Trophoblast cell (in vitro differentiated cells and primary cell): ENCODE measurements around the gene CHRNB2.
A peak's percentile ranks its signal among the peaks of the same experiment; 100 is the strongest.

ENCODE experiments used
- DNase-seq, 2 donors: peaks; one replicate each; pipeline ENCODE4 v3.0.0-alpha.2; 2016
- H2AFZ ChIP-seq: 2 replicates; pipeline ENCODE4 v1.6.1; 2013; ENCODE audit warnings: low read length, moderate library complexity, mild to moderate bottlenecking; ENCODE audit not compliant: insufficient read depth, poor library complexity
- H2AK5ac ChIP-seq: 2 replicates; pipeline ENCODE4 v1.6.1; 2013; ENCODE audit warnings: mild to moderate bottlenecking, low read length
- H2BK120ac ChIP-seq: 2 replicates; pipeline ENCODE4 v1.6.1; 2013; ENCODE audit warnings: low read length, mild to moderate bottlenecking, moderate library complexity; ENCODE audit not compliant: insufficient read depth, poor library complexity
- H2BK12ac ChIP-seq: 2 replicates; pipeline ENCODE4 v1.6.1; 2013; ENCODE audit warnings: mild to moderate bottlenecking, low read length, moderate library complexity
- H2BK5ac ChIP-seq: 2 replicates; pipeline ENCODE4 v1.6.1; 2013; ENCODE audit warnings: low read length, low read depth, moderate library complexity, mild to moderate bottlenecking; ENCODE audit not compliant: poor library complexity
- H3K14ac ChIP-seq: 2 replicates; pipeline ENCODE4 v1.6.1; 2013; ENCODE audit warnings: mild to moderate bottlenecking, low read length
- H3K18ac ChIP-seq: 2 replicates; pipeline ENCODE4 v1.6.1; 2013; ENCODE audit warnings: mild to moderate bottlenecking, low read length
- H3K23ac ChIP-seq: 2 replicates; pipeline ENCODE4 v1.6.1; 2013; ENCODE audit warnings: low read length
- H3K27ac ChIP-seq: 2 replicates; pipeline ENCODE4 v1.5.1; 2013; ENCODE audit warnings: low read depth, mild to moderate bottlenecking, inconsistent platforms, low read length, moderate library complexity
- H3K27me3 ChIP-seq: 2 replicates; pipeline ENCODE4 v1.6.1; 2013; ENCODE audit warnings: inconsistent platforms, mild to moderate bottlenecking, low read length, moderate library complexity; ENCODE audit not compliant: insufficient read depth
- H3K36me3 ChIP-seq, 2 experiments: 1 replicate in 1 of 2; 2 replicates in 1 of 2; pipeline ENCODE4 v1.6.1; 2013; ENCODE audit warnings: low read length in 2 of 2, mild to moderate bottlenecking in 2 of 2, moderate library complexity in 1 of 2; ENCODE audit not compliant: insufficient read depth in 2 of 2, control insufficient read depth in 1 of 2
- H3K4ac ChIP-seq: 2 replicates; pipeline ENCODE4 v1.6.1; 2013; ENCODE audit warnings: low read depth, mild to moderate bottlenecking, low read length, moderate library complexity
- H3K4me1 ChIP-seq, 2 experiments: 1 replicate in 1 of 2; 2 replicates in 1 of 2; pipeline ENCODE4 v1.6.1; 2013; ENCODE audit warnings: low read length in 2 of 2, mild to moderate bottlenecking in 2 of 2, moderate library complexity in 1 of 2; ENCODE audit not compliant: insufficient read depth in 2 of 2, control insufficient read depth in 1 of 2
- H3K4me2 ChIP-seq: 2 replicates; pipeline ENCODE4 v1.6.1; 2013; ENCODE audit warnings: inconsistent platforms, mild to moderate bottlenecking, low read length, moderate library complexity
- H3K4me3 ChIP-seq: 2 replicates; pipeline ENCODE4 v1.5.1; 2013; ENCODE audit warnings: mild to moderate bottlenecking, low read depth, low read length, inconsistent platforms
- H3K79me1 ChIP-seq: one replicate; pipeline ENCODE4 v1.6.1; 2013; ENCODE audit warnings: low read length
- H3K79me2 ChIP-seq: 2 replicates; pipeline ENCODE4 v1.6.1; 2013; ENCODE audit warnings: low read length, mild to moderate bottlenecking; ENCODE audit not compliant: control insufficient read depth, insufficient read depth, poor library complexity
- H3K9ac ChIP-seq: 2 replicates; pipeline ENCODE4 v1.6.1; 2013; ENCODE audit warnings: mild to moderate bottlenecking, low read length
- H3K9me3 ChIP-seq: 2 replicates; pipeline ENCODE4 v1.6.1; 2013; ENCODE audit warnings: low read depth, mild to moderate bottlenecking, control low read depth, inconsistent platforms, low read length; ENCODE audit not compliant: insufficient read depth
- H4K12ac ChIP-seq: 2 replicates; pipeline ENCODE4 v1.6.1; 2013; ENCODE audit warnings: low read depth, mild to moderate bottlenecking, low read length, moderate library complexity
- H4K8ac ChIP-seq: 2 replicates; pipeline ENCODE4 v1.6.1; 2013; ENCODE audit warnings: low read depth, mild to moderate bottlenecking, low read length, moderate library complexity
- H4K91ac ChIP-seq: one replicate; pipeline ENCODE4 v1.6.1; 2013; ENCODE audit warnings: low read depth, mild to moderate bottlenecking, low read length, moderate library complexity
- WGBS: extraction: QIAGEN DNeasy Blood & Tissue Kit; methylation state at CpG from one replicate; pipeline ENCODE4 v1.1.7; 2013; ENCODE audit warnings: missing lambda C conversion rate; ENCODE audit not compliant: insufficient read length, insufficient coverage; ENCODE audit errors: extremely low coverage; 5-methylcytosine and 5-hydroxymethylcytosine counted together

The CHRNB2 gene

DNA sequence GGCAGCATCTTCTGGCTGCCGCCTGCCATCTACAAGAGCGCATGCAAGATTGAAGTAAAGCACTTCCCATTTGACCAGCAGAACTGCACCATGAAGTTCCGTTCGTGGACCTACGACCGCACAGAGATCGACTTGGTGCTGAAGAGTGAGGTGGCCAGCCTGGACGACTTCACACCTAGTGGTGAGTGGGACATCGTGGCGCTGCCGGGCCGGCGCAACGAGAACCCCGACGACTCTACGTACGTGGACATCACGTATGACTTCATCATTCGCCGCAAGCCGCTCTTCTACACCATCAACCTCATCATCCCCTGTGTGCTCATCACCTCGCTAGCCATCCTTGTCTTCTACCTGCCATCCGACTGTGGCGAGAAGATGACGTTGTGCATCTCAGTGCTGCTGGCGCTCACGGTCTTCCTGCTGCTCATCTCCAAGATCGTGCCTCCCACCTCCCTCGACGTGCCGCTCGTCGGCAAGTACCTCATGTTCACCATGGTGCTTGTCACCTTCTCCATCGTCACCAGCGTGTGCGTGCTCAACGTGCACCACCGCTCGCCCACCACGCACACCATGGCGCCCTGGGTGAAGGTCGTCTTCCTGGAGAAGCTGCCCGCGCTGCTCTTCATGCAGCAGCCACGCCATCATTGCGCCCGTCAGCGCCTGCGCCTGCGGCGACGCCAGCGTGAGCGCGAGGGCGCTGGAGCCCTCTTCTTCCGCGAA lies 3.8 kb downstream of the CHRNB2 start:
- Histone ChIP-seq H2AK5ac (no peak overlapping the region), H3K14ac (no peak overlapping the region), H2BK5ac (no peak overlapping the region), H3K4me1 (peaks cover 4 to 5% of the 10 kb centered on the region in 2 experiments), H3K79me1 (no peaks in the 10 kb centered on the region), H3K4me3 (peak overlapping the region; percentile 3), H4K12ac (no peak overlapping the region), H3K18ac (no peak overlapping the region), H3K23ac (no peak overlapping the region), H2AFZ (no peak overlapping the region), H3K4ac (no peak overlapping the region), H3K9me3 (peaks cover 10% of the 10 kb centered on the region), H2BK120ac (no peak overlapping the region), H2BK12ac (no peak overlapping the region), H4K8ac (no peak overlapping the region), H3K9ac (no peak overlapping the region), H3K4me2 (no peak overlapping the region), H3K79me2 (no peaks in the 10 kb centered on the region), H3K27ac (no peak overlapping the region), H3K27me3 (no peaks in the 10 kb centered on the region), H3K36me3 (no peaks in the 10 kb centered on the region), H4K91ac (no peak overlapping the region)
- WGBS = no CpG with 5 or more reads among the region's 59 CpGs
- no peak for DNase-seq

DNA sequence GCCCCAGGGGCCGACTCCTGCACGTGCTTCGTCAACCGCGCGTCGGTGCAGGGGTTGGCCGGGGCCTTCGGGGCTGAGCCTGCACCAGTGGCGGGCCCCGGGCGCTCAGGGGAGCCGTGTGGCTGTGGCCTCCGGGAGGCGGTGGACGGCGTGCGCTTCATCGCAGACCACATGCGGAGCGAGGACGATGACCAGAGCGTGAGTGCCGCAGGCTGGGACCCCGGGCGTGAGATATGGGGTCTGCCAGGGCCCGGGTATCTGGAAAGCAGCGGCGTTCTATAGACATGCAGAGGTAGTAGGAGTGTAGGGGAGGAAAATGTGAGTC lies 4.3 kb downstream of the CHRNB2 start:
- no peak overlapping the region for H2AFZ ChIP-seq
- no peak overlapping the region for H2BK120ac ChIP-seq
- H3K23ac ChIP-seq = no peak overlapping the region
- peaks cover 4 to 5% of the 10 kb centered on the region in 2 experiments for H3K4me1 ChIP-seq
- H3K79me2 ChIP-seq = no peaks in the 10 kb centered on the region
- H3K9ac ChIP-seq = no peak overlapping the region
- no peak for DNase-seq
- no peaks in the 10 kb centered on the region for H3K36me3 ChIP-seq
- no peak overlapping the region for H4K91ac ChIP-seq
- no peak overlapping the region for H3K27ac ChIP-seq
- H2BK12ac ChIP-seq = no peak overlapping the region
- no peak overlapping the region for H3K4ac ChIP-seq
- peaks cover 10% of the 10 kb centered on the region for H3K9me3 ChIP-seq
- H3K79me1 ChIP-seq = no peaks in the 10 kb centered on the region
- H3K27me3 ChIP-seq = no peaks in the 10 kb centered on the region
- no peak overlapping the region for H3K4me2 ChIP-seq
- H4K8ac ChIP-seq = no peak overlapping the region
- H3K14ac ChIP-seq = no peak overlapping the region
- WGBS = no CpG with 5 or more reads among the region's 29 CpGs
- no peak overlapping the region for H2BK5ac ChIP-seq
- no peak overlapping the region for H3K4me3 ChIP-seq
- no peak overlapping the region for H2AK5ac ChIP-seq
- H4K12ac ChIP-seq = no peak overlapping the region
- no peak overlapping the region for H3K18ac ChIP-seq

DNA sequence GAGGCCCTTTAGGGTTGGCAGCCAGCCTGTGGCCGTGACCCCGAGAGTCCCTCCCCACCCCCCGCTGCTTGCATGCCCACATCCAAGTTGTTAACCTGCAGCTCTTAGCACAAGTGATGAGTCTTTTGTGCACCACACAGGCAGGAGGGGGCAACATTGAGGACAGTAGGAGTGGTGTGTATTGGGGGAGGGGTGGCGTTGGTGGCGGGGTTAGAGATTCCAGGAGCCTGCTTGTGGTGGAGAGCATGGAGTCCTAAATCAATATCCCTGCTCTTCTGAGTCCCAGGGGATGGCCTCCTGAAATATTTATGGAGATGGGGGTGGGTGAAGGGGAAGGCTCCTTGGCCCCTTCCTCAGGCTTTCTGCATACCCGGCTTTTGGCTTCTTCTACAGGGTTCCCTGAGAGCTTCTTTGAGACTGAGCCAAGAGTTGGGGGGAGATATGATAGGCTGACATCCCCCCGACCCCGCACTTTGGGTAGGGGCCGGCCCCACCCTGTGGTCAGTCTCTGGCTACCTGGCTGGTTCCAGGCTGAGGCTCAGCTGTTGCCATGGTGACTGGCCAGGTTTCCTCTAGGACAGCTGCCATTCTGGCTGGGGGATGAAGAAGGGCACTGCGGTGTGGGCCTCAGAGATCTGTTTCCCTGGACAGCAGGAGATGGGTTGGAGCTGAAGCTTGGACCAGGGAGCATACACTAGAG lies 5.0 kb downstream of the CHRNB2 start:
- no peak overlapping the region for H3K23ac ChIP-seq
- no peaks in the 10 kb centered on the region for H3K79me1 ChIP-seq
- H3K79me2 ChIP-seq = no peaks in the 10 kb centered on the region
- no peak overlapping the region for H2BK12ac ChIP-seq
- peaks cover 10% of the 10 kb centered on the region for H3K9me3 ChIP-seq
- no CpG with 5 or more reads among the region's 10 CpGs for WGBS
- no peak overlapping the region for H3K4ac ChIP-seq
- no peak overlapping the region for H3K14ac ChIP-seq
- H4K8ac ChIP-seq = no peak overlapping the region
- H3K4me1 ChIP-seq = peaks cover 3 to 4% of the 10 kb centered on the region in 2 experiments
- H3K18ac ChIP-seq = no peak overlapping the region
- H3K4me2 ChIP-seq = no peak overlapping the region
- H3K36me3 ChIP-seq = no peaks in the 10 kb centered on the region
- H2BK120ac ChIP-seq = no peak overlapping the region
- no peak overlapping the region for H2BK5ac ChIP-seq
- H2AK5ac ChIP-seq = no peak overlapping the region
- H3K9ac ChIP-seq = no peak overlapping the region
- no peak overlapping the region for H2AFZ ChIP-seq
- H3K27ac ChIP-seq = no peak overlapping the region
- H4K91ac ChIP-seq = no peak overlapping the region
- no peaks in the 10 kb centered on the region for H3K27me3 ChIP-seq
- no peak overlapping the region for H4K12ac ChIP-seq
- H3K4me3 ChIP-seq = peak overlapping the region; percentile 14
- DNase-seq = no peak

DNA sequence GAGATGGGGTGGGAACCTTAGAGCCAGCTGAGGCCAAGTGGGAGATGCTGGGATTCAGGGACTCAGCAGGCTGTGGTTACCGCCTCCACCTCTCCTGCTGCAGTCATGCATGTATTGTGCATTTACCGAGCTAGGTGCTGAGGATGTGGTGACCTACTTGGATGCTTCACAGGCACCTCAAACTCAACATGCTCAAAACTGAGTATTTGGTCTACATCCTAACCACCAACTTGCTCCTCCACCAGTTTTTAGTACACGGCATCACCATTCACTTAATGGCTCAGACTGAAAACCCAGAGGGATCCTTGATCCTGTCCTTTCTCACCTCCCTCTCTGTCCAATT lies 5.6 kb downstream of the CHRNB2 start:
- Histone ChIP-seq H3K4me1 (peaks cover 0 to under 1% of the 10 kb centered on the region in 2 experiments), H3K23ac (no peak overlapping the region), H3K9me3 (peaks cover 10% of the 10 kb centered on the region), H3K4ac (no peak overlapping the region), H2AK5ac (no peak overlapping the region), H3K4me2 (no peak overlapping the region), H2BK120ac (no peak overlapping the region), H2BK5ac (no peak overlapping the region), H4K91ac (no peak overlapping the region), H3K36me3 (peaks cover under 1 to 3% of the 10 kb centered on the region in 2 experiments), H4K12ac (no peak overlapping the region), H3K27ac (no peak overlapping the region), H4K8ac (no peak overlapping the region), H2BK12ac (no peak overlapping the region), H3K79me1 (no peaks in the 10 kb centered on the region), H3K14ac (no peak overlapping the region), H2AFZ (no peak overlapping the region), H3K18ac (no peak overlapping the region), H3K27me3 (no peaks in the 10 kb centered on the region), H3K4me3 (peak overlapping the region; percentile 14), H3K79me2 (no peaks in the 10 kb centered on the region), H3K9ac (no peak overlapping the region)
- no CpG with 5 or more reads among the region's 3 CpGs for WGBS
- no peak for DNase-seq
